GM20000 (cell line): ENCODE measurements around the gene EIF3D.
A peak's percentile ranks its signal among the peaks of the same experiment; 100 is the strongest.

Experiments used
- DNase-seq: peaks from one replicate; pipeline ENCODE4 v3.0.0; 2012; ENCODE audit warnings: low spot score
- CTCF ChIP-seq: IDR thresholded peaks from 2 replicates; pipeline ENCODE4 v1.5.1; 2012; ENCODE audit warnings: mild to moderate bottlenecking, control low read depth; ENCODE audit errors: extremely low read depth, missing control alignments

Gene EIF3D

DNA sequence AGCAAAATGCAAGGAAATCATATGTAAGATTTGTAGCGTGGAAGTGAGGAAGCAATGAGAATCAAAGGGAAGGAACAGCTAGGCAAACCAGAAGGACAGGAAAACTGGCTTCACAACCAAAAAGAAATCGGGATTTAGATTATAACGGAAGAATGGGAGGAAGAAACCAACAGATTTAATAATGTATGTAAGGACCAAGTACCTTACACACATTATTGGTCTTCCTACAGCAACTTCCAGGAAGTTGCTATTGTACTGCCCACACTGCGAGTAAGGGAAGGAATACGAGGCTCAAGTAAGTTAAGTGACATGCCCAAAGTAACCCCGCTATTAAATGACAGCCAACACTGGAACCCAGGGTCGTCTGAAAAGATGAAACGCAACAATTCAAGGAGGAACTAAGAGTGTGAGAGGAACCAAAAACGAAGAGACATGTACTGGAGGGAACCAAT is 48.0 kb downstream of the EIF3D start:
- no peak for TF ChIP-seq CTCF
- no peak for DNase-seq

GRCh38 chr22:36478966-36479365 is 50.0 kb downstream of the EIF3D start:
- no peak for TF ChIP-seq CTCF
- DNase-seq = no peak

GRCh38 chr22:36475341-36475740 is 53.6 kb downstream of the EIF3D start:
- no peak for DNase-seq
- no peak for TF ChIP-seq CTCF

GRCh38 chr22:36472689-36473088 is 56.3 kb downstream of the EIF3D start:
- no peak for TF ChIP-seq CTCF
- no peak for DNase-seq

DNA sequence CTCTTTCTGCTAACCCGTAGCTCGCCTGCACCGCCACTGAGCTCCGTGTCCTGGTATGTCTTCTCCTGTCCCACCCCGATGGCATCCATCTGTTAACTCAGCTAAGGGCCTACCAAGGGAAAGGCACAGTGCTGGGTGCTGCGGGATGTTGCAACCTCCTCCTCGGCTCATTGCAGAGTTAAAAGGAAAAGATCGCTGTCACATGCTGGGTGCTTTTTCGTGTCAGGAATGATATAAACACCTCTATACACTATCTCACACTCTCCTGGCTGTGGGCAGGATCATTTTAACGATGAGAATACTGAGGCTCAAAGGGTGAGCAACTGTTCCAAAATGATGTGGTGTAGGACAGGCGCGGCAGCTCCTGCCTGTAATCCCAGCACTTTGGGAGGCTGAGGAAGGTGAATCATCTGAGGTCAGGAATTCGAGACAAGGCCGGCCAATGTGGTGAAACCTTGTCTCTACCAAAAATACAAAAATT is 57.6 kb downstream of the EIF3D start:
- DNase-seq = no peak
- no peak for TF ChIP-seq CTCF

DNA sequence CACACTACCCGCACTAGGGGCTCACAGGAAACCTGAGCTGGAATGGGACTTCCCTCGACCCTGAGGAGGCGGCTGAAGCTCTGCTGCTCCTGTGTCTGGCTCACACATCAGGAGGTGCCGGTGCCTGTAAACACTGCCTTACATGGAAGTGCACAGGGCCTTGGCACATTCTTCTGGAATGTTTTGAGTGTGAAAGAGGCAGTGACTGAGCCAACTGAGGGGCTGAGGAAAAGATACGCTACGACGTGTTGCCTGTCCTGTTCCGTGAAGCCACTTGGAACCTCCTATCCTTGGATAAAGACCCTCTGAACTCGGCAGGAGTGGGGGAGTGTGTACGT is 58.0 kb downstream of the EIF3D start:
- no peak for TF ChIP-seq CTCF
- no peak for DNase-seq

- peak; percentile 86 for TF ChIP-seq CTCF
- peak; percentile 86 for DNase-seq
Measured at GRCh38 chr22:36470162-36470993, 58.6 kb downstream of the EIF3D start.
